Upper lobe of left lung (tissue), 6 donors: ENCODE results near the gene NR2F6. TPM values are rescaled to one million over a fixed set of nuclear protein-coding genes. Genes with fewer than 3 reads are reported as not detected.

Experiments
- ATAC-seq, 2 donors: fragments of 200-7000 bp; cut with Tn5 transposase; one replicate each; pipeline ENCODE4 v1.9.1; 2022; ENCODE audit warnings: mild to moderate bottlenecking in 2 of 2, moderate library complexity in 2 of 2; ENCODE audit not compliant: low FRiP score in 2 of 2
- DNase-seq, 2 donors: peaks; one replicate each; pipeline ENCODE4 v3.0.0-alpha.2; 2019 to 2020
- H3K27ac ChIP-seq, 4 donors: fragments of 200-600 bp; sonication (generic); one replicate each; pipeline ENCODE4 v1.5.1; 2016 to 2019
- H3K27me3 ChIP-seq, 4 donors: fragments of 200-600 bp; sonication (generic); one replicate each; pipeline ENCODE4 v1.5.1; 2017 to 2019
- H3K36me3 ChIP-seq, 4 donors: fragments of 200-600 bp; sonication (generic); one replicate each; pipeline ENCODE4 v1.5.1; 2016 to 2019
- H3K4me1 ChIP-seq, 4 donors: fragments of 200-600 bp; sonication (generic); one replicate each; pipeline ENCODE4 v1.5.1; 2018 to 2019
- H3K4me3 ChIP-seq, 4 donors: fragments of 200-600 bp; sonication (generic); one replicate each; pipeline ENCODE4 v1.5.1; 2017 to 2019; ENCODE audit warnings: mild to moderate bottlenecking in 2 of 4, moderate library complexity in 1 of 4
- H3K9me3 ChIP-seq, 4 donors: fragments of 200-600 bp; sonication (generic); one replicate each; pipeline ENCODE4 v1.5.1; 2018 to 2019
- CTCF ChIP-seq, 6 experiments: fragments of 450-650 bp in 4 of 6; fragments of 200-600 bp in 2 of 6; sonication (generic) in 2 of 6; IDR thresholded peaks; one replicate each; pipeline ENCODE4 v1.5.1; 2016 to 2019; ENCODE audit warnings: antibody characterized with exemption in 6 of 6
- EP300 ChIP-seq, 4 donors: sonication (generic); formaldehyde crosslinking; IDR thresholded peaks; one replicate each; pipeline ENCODE4 v1.5.1; 2017; ENCODE audit warnings: antibody characterized with exemption in 4 of 4, control low read depth in 2 of 4
- POLR2A ChIP-seq, 4 donors: fragments of 450-650 bp; IDR thresholded peaks; one replicate each; pipeline ENCODE4 v1.5.1; 2016 to 2017; ENCODE audit warnings: antibody characterized with exemption in 4 of 4, mild to moderate bottlenecking in 2 of 4
- POLR2AphosphoS5 ChIP-seq, 2 donors: sonication (generic); formaldehyde crosslinking; IDR thresholded peaks; one replicate each; pipeline ENCODE4 v1.5.1; 2017; ENCODE audit warnings: antibody characterized with exemption in 2 of 2
- WGBS, 2 donors: methylation state at CpG; one replicate each; pipeline ENCODE4 v1.1.5; 2017 to 2018; 5-methylcytosine and 5-hydroxymethylcytosine counted together
- total RNA-seq, 6 donors: library from RNA; depleted of rRNA in 4 of 6; stranded (reverse); fragments of >200 nt in 4 of 6; gene quantifications; one replicate each; pipeline versions ENCODE4 v1.1.0 to v1.2.1, GENCODE V29; 2016 to 2021
- donor health status: DM: no; HTN: no; CAD: no; lungs with moderate emphysema.
- donor health status: DM: no; HTN: yes; CAD: no; lungs with severe emphysema.

NR2F6 gene
- total RNA-seq, 6 donors from 2014 or later, result 55.5 to 86.8 (median 63.1) TPM

- H3K27ac ChIP-seq, result no peak overlapping the region
- H3K27me3 ChIP-seq, result no peaks in the 10 kb centered on the region
- no peak overlapping the region for H3K4me3 ChIP-seq
- 94 to 98% methylated on average over 6 to 13 of the region's 13 CpGs for WGBS, 2 donors
- DNase-seq (no peak), ATAC-seq (no peak)
- H3K9me3 ChIP-seq, result no peaks in the 10 kb centered on the region
- peaks cover 6 to 49% (median 38%) of the 10 kb centered on the region in 4 donors for H3K36me3 ChIP-seq
- TF ChIP-seq EP300 (IDR thresholded peaks at IDR 0.05) (no peak), POLR2A (IDR thresholded peaks at IDR 0.05) (no peak), CTCF (IDR thresholded peaks at IDR 0.05) (no peak), POLR2AphosphoS5 (IDR thresholded peaks at IDR 0.05) (no peak)
- H3K4me1 ChIP-seq, result peaks cover 6 to 30% (median 16%) of the 10 kb centered on the region in 4 donors
Measured at GRCh38 chr19:17268754-17269153, 23.0 kb upstream of the NR2F6 start.

DNA sequence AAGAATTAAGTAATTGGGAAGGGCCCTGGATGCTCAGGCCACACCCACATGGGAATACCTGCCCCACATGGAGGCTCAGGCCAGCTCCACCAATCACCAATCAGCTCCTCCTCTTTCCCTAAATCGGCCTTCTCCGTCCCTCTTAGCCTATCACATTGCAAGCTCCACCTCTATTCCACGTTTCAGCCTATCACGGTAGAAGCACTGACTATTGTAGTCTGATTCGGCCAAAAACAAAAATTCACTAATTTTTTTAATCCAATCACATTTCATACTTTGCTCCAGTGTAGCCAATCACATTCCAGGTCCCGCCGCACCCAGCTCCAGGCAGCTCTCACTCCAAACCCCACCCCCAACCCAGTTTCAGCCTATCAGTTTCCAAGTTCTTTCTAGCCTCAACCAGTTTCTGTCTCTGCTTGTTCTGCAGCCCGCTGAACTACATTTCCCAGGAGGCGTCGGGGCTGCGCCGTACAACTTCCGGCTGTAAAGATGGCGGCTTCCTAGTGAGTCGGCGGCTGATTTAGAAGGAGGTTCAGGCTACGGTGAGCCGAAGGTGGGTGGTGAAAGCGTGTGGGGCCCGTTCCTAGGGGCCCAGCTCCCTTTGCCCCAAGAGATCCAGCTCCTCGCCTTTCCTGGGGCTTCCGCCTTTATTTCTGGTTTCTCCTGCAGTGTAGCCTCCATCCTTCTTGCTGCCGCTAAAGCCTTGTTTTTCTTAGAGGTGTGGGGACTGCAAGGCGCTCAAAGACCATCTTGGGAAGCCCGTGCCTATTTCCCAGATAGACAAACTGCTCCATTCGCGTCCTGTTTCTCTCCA, 21.5 kb upstream of the NR2F6 start, which contains the start of gene BABAM1:
TSS of gene BABAM1 (plus strand) at position 469 of the 814 bp plus-strand sequence. CDS start 1,364 bp downstream, outside the sequence.
- peak; percentile 98 for ATAC-seq
- no peak for TF ChIP-seq CTCF (IDR thresholded peaks at IDR 0.05)
- no peak for TF ChIP-seq EP300 (IDR thresholded peaks at IDR 0.05)
- peak; percentile 49 to 79 for TF ChIP-seq POLR2AphosphoS5 (IDR thresholded peaks at IDR 0.05)
- peak in 2 of 4 donors; percentile 31 to 51 for TF ChIP-seq POLR2A (IDR thresholded peaks at IDR 0.05)

GRCh38 chr19:17266589-17266974, 20.9 kb upstream of the NR2F6 start:
- peak overlapping the region in 2 of 4 donors; percentile 48 to 86 for H3K27ac ChIP-seq
- peak overlapping the region in 1 of 4 donors; percentile 61 for H3K4me3 ChIP-seq
- H3K36me3 ChIP-seq, result peaks cover 5 to 28% (median 22%) of the 10 kb centered on the region in 4 donors
- no peaks in the 10 kb centered on the region for H3K27me3 ChIP-seq
- 58 to 78% methylated on average over 12 of the region's 12 CpGs for WGBS, 2 donors
- no peaks in the 10 kb centered on the region for H3K9me3 ChIP-seq
- ATAC-seq (no peak), DNase-seq (no peak)
- peaks cover 6 to 30% (median 17%) of the 10 kb centered on the region in 4 donors for H3K4me1 ChIP-seq
- TF ChIP-seq POLR2A (IDR thresholded peaks at IDR 0.05) (no peak), EP300 (IDR thresholded peaks at IDR 0.05) (no peak), POLR2AphosphoS5 (IDR thresholded peaks at IDR 0.05) (no peak), CTCF (IDR thresholded peaks at IDR 0.05) (no peak)

More for the DNA sequence above, 21.5 kb upstream of the NR2F6 start, which contains the start of gene BABAM1:
- Histone ChIP-seq H3K36me3 (peaks cover 6 to 34% (median 26%) of the 10 kb centered on the region in 4 donors), H3K4me3 (peak within 1 kb of the TSS; percentile 39 to 91 (median 66)), H3K27ac (peak within 1 kb of the TSS; percentile 63 to 86 (median 74)), H3K27me3 (no peaks in the 10 kb centered on the region), H3K4me1 (peaks cover 6 to 30% (median 16%) of the 10 kb centered on the region in 4 donors), H3K9me3 (no peaks in the 10 kb centered on the region)
- DNase-seq, result peak; percentile 90 to 98
- WGBS, 2 donors, result 0 to 1% methylated on average over 27 of the region's 27 CpGs

DNA sequence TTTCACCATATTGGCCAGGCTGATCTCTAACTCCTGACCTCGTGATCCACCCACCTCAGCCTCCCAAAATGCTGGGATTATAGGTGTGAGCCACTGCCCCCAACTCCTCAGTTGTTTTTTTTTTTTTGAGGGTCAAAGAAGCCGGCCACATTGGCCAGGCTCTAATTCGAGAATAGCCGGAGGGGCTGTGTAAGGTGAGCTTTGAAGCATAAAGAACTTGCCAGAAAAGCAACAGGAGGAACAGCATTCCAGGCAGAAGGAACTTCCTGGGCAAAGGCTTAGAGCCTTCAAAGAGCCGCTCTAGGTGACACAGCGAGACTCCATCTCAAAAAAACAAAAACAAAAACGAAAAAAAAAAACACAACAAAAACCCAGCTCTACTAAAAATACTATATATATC, 20.3 kb upstream of the NR2F6 start:
- ATAC-seq (no peak), DNase-seq (no peak)
- no peaks in the 10 kb centered on the region for H3K9me3 ChIP-seq
- TF ChIP-seq CTCF (IDR thresholded peaks at IDR 0.05), result no peak
- no peak for TF ChIP-seq EP300 (IDR thresholded peaks at IDR 0.05)
- no peak for TF ChIP-seq POLR2A (IDR thresholded peaks at IDR 0.05)
- no peak for TF ChIP-seq POLR2AphosphoS5 (IDR thresholded peaks at IDR 0.05)
- WGBS, 2 donors, result 89 to 95% methylated on average over 7 of the region's 7 CpGs
- no peak overlapping the region for H3K4me3 ChIP-seq
- no peaks in the 10 kb centered on the region for H3K27me3 ChIP-seq
- peaks cover 0 to 23% (median 17%) of the 10 kb centered on the region in 4 donors for H3K36me3 ChIP-seq
- peak overlapping the region in 1 of 4 donors; percentile 86 for H3K27ac ChIP-seq
- H3K4me1 ChIP-seq, result peaks cover 6 to 32% (median 18%) of the 10 kb centered on the region in 4 donors
